Measurements from ENCODE around the gene SLC38A10. TPM values are rescaled to one million over a fixed set of nuclear protein-coding genes. Genes with fewer than 3 reads are reported as not detected.

Gene SLC38A10
- polyA plus RNA-seq, 1 donor (not counting 4 experiments of a cell fraction or from before 2014, with no cell fraction given): 16.8 TPM

GRCh38 chr17:81323411-81323868, 28.3 kb upstream of the SLC38A10 start:
- peaks cover 9% of the 10 kb centered on the region for H3K4me1 ChIP-seq (ENCODE audit: control insufficient read depth, extremely low read depth, insufficient read depth, low read length)
- H3K4me2 ChIP-seq (ENCODE audit: control insufficient read depth, extremely low read depth, insufficient read depth, low read depth, low read length): no peak overlapping the region
- H2AFZ ChIP-seq (ENCODE audit: control insufficient read depth, low read length): no peak overlapping the region
- no peak overlapping the region for H3K27ac ChIP-seq (ENCODE audit: control insufficient read depth, insufficient read depth, low read length)
- DNase-seq (ENCODE audit: low read depth, low spot score) (no peak), FAIRE-seq (no peak)
- H3K36me3 ChIP-seq (ENCODE audit: control insufficient read depth in 2 of 2, extremely low read depth in 1 of 2, insufficient read depth in 2 of 2, low read length in 2 of 2): no peaks in the 10 kb centered on the region
- no peak overlapping the region for H3K9ac ChIP-seq (ENCODE audit: control insufficient read depth, extremely low read depth, insufficient read depth, low read length)
- no peaks in the 10 kb centered on the region for H3K9me1 ChIP-seq (ENCODE audit: control insufficient read depth, extremely low read depth, insufficient read depth, low read length)
- no peaks in the 10 kb centered on the region for H3K79me2 ChIP-seq (ENCODE audit: control insufficient read depth, insufficient read depth, low read length)
- H3K9me3 ChIP-seq (ENCODE audit: control insufficient read depth, low read depth, low read length): no peaks in the 10 kb centered on the region
- H3K27me3 ChIP-seq (ENCODE audit: control insufficient read depth, extremely low read depth, insufficient read depth, low read length): no peaks in the 10 kb centered on the region
- no peak for TF ChIP-seq CTCF (optimal IDR thresholded peaks at IDR 0.05 in 1 of 3, IDR thresholded peaks at IDR 0.05 in 1 of 3, conservative IDR thresholded peaks at IDR 0.05 in 1 of 3; ENCODE audit: extremely low read depth in 1 of 3, insufficient read depth in 2 of 3, low read length in 3 of 3)
- no peak for TF ChIP-seq EZH2 (IDR thresholded peaks at IDR 0.05; ENCODE audit: low read length)
- no peak overlapping the region for H3K4me3 ChIP-seq (ENCODE audit: control insufficient read depth in 2 of 3, extremely low read depth in 1 of 3, insufficient read depth in 2 of 3, low read depth in 1 of 3, low read length in 3 of 3)
- dilution Hi-C loops (cut with MboI; ENCODE audit: extremely low pct_ligation_motif_present, low sequenced_read_pairs): no loop called here
- no peaks in the 10 kb centered on the region for H4K20me1 ChIP-seq (ENCODE audit: control insufficient read depth, extremely low read depth, insufficient read depth, low read length)

- no peaks in the 10 kb centered on the region for H4K20me1 ChIP-seq (ENCODE audit: control insufficient read depth, extremely low read depth, insufficient read depth, low read length)
- no peak overlapping the region for H3K4me2 ChIP-seq (ENCODE audit: control insufficient read depth, extremely low read depth, insufficient read depth, low read depth, low read length)
- TF ChIP-seq CTCF (optimal IDR thresholded peaks at IDR 0.05 in 1 of 3, IDR thresholded peaks at IDR 0.05 in 1 of 3, conservative IDR thresholded peaks at IDR 0.05 in 1 of 3; ENCODE audit: extremely low read depth in 1 of 3, insufficient read depth in 2 of 3, low read length in 3 of 3) (no peak), EZH2 (IDR thresholded peaks at IDR 0.05; ENCODE audit: low read length) (no peak)
- DNase-seq (ENCODE audit: low read depth, low spot score) (no peak), FAIRE-seq (no peak)
- H3K27me3 ChIP-seq (ENCODE audit: control insufficient read depth, extremely low read depth, insufficient read depth, low read length): no peaks in the 10 kb centered on the region
- H3K9me1 ChIP-seq (ENCODE audit: control insufficient read depth, extremely low read depth, insufficient read depth, low read length): no peaks in the 10 kb centered on the region
- H3K79me2 ChIP-seq (ENCODE audit: control insufficient read depth, insufficient read depth, low read length): no peaks in the 10 kb centered on the region
- H3K9ac ChIP-seq (ENCODE audit: control insufficient read depth, extremely low read depth, insufficient read depth, low read length): no peak overlapping the region
- H3K4me1 ChIP-seq (ENCODE audit: control insufficient read depth, extremely low read depth, insufficient read depth, low read length): peaks cover 6% of the 10 kb centered on the region
- no peak overlapping the region for H3K27ac ChIP-seq (ENCODE audit: control insufficient read depth, insufficient read depth, low read length)
- H3K36me3 ChIP-seq (ENCODE audit: control insufficient read depth in 2 of 2, extremely low read depth in 1 of 2, insufficient read depth in 2 of 2, low read length in 2 of 2): no peaks in the 10 kb centered on the region
- dilution Hi-C loops (cut with MboI; ENCODE audit: extremely low pct_ligation_motif_present, low sequenced_read_pairs): no loop called here
- H2AFZ ChIP-seq (ENCODE audit: control insufficient read depth, low read length): no peak overlapping the region
- no peaks in the 10 kb centered on the region for H3K9me3 ChIP-seq (ENCODE audit: control insufficient read depth, low read depth, low read length)
- no peak overlapping the region for H3K4me3 ChIP-seq (ENCODE audit: control insufficient read depth in 2 of 3, extremely low read depth in 1 of 3, insufficient read depth in 2 of 3, low read depth in 1 of 3, low read length in 3 of 3)
Observed at GRCh38 chr17:81323083-81323369, 27.9 kb upstream of the SLC38A10 start.
